Left ventricle myocardium superior (tissue), 1 donor: Measurements from ENCODE around the gene LMO2. TPM values are rescaled to one million over a fixed set of nuclear protein-coding genes. Genes with fewer than 3 reads are reported as not detected.
"Not testable (repeated sequence)": the region's sequence is repeated elsewhere in the genome, so short reads cannot be mapped to it uniquely, and the experiment has no call there.

Experiments
- ATAC-seq: fragments of 200-7000 bp; cut with Tn5 transposase; one replicate; pipeline ENCODE4 v1.9.1; 2020; ENCODE audit warnings: mild to moderate bottlenecking, moderate library complexity
- DNase-seq: peaks from one replicate; pipeline ENCODE4 v3.0.0-alpha.2; 2020
- intact Hi-C: fragments of 100-400 bp; cut with micrococcal nuclease; formaldehyde crosslinking; loops from one replicate; pipeline ENCODE4 v1.11.0; 2022
- total RNA-seq: library from RNA; stranded (reverse); fragmentation: NEBNext Ultra II Directional; extraction: Animal tissue kit (Norgen Biotek cat#: 25700); gene quantifications from one replicate; pipeline ENCODE4 v1.2.1, GENCODE V29; 2021
- donor health status: DM: no; HTN: yes; CAD: no; lungs with severe emphysema.

The LMO2 gene
- total RNA-seq, 1 donor from 2014 or later: 10.9 TPM

GRCh38 chr11:33867996-33868646 lies 23.8 kb downstream of the LMO2 start:
- DNase-seq: no peak
- ATAC-seq: no peak
- intact Hi-C loops: no loop called here

- no peak for DNase-seq
- intact Hi-C loops: no loop called here
- no peak for ATAC-seq
Observed at GRCh38 chr11:33867561-33867960, 24.3 kb downstream of the LMO2 start.

DNA sequence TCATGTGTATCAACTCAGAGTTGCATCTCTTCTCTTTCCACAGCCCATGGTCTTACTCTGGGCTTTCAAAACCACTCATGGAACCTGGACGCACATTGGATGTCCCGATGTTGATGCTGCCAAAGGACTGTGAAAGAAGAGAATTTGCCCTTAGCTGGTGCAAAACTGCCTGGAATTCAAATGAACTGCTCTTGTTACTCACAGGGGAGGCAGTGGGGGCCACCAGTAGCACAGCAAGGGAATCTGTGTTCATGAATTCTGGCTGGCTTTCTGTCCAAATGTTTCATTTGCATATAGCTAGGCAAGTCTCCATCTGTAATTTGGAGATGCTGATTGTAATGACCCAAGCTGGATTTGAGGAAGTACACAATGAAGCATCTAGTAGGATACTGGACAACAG lies 24.9 kb downstream of the LMO2 start:
- no peak for ATAC-seq
- intact Hi-C loops: no loop called here
- no peak for DNase-seq

- no peak for ATAC-seq
- no peak for DNase-seq
- intact Hi-C loops: loop anchor here (5.0 kb wide), 1 partner anchor 633 kb away; no protein-coding TSS in a partner anchor
Observed at GRCh38 chr11:33864479-33864878, 27.4 kb downstream of the LMO2 start.

GRCh38 chr11:33863418-33864172 lies 28.3 kb downstream of the LMO2 start:
- no peak for ATAC-seq
- DNase-seq: no peak
- intact Hi-C loops: loop anchor here (5.0 kb wide), 1 partner anchor 634 kb away; no protein-coding TSS in a partner anchor

- ATAC-seq (no peak), DNase-seq (no peak)
- intact Hi-C loops: loop anchor here (5.0 kb wide), 1 partner anchor 635 kb away; no protein-coding TSS in a partner anchor
Observed at GRCh38 chr11:33861941-33862589, 29.8 kb downstream of the LMO2 start.

- DNase-seq (no peak), ATAC-seq (no peak)
- intact Hi-C loops: loop anchor here (5.0 kb wide), 1 partner anchor 636 kb away; no protein-coding TSS in a partner anchor
Observed at GRCh38 chr11:33861386-33861785, 30.5 kb downstream of the LMO2 start.

DNA sequence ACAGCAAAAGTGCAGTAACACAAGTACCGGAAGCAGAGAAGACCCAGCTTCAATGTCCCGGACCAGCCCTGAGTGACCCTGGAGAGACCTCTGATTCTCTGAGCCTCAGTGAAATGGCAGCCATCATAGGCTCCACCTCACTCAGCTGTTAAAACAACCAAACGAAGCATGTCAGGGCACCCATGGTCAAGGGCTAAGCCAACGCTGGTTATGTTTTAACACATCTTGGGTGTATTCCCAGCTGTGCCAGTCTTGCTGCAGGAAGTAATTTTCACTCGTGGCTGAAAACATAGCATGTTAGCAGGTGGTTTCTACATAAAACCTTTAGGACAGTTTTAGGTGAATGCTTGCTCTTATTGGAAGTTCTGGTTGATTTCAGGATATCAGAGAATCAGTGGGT lies 30.9 kb downstream of the LMO2 start:
- no peak for ATAC-seq
- intact Hi-C loops: loop anchor here (5.0 kb wide), 1 partner anchor 636 kb away; no protein-coding TSS in a partner anchor
- no peak for DNase-seq

DNA sequence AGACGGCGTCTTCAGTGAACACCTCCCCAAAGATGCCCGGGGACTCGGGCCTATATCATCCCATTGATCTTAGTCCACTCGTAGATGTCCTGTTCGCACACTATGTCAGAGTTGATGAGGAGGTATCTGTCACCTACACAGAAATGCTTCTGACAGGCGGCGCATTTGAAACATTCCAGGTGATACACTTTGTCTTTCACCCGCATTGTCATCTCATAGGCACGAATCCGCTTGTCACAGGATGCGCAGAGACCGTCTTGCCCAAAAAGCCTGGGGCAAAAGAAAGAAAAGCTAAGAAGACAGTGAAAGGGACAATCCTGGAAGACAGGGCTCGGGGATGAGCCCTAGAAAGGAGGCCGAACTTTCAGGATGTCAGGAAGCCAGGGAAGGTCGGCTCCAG lies 32.6 kb downstream of the LMO2 start:
- intact Hi-C loops: loop anchor here (5.0 kb wide), 1 partner anchor 128 kb away; no protein-coding TSS in a partner anchor
- DNase-seq (no peak), ATAC-seq (no peak)

DNA sequence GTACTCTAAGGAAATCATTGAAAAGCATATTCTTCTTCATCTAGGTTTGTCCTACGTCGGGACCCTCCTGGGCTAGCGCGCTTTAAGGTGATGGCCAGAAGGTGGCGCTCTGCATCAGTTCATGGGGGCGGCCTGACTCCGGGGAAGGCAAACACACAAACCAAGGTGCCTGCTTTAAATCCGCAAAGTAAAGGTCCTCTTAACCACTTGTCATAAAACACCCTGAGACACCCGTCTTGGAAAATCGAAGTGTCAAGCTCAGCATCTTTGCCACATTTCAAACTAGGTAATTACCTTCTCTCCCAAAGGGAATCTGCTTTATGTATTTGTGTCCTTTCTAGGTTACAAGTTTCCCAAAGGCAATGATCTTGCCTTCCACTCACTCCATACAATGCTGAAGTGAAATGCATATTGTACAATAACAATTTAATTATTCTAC lies 33.9 kb downstream of the LMO2 start:
- DNase-seq (peak; percentile 82), ATAC-seq (peak; percentile 90)
- intact Hi-C loops: loop anchor here (1.0 to 5.0 kb wide), 2 partner anchors 113 to 129 kb away; no protein-coding TSS in a partner anchor

DNA sequence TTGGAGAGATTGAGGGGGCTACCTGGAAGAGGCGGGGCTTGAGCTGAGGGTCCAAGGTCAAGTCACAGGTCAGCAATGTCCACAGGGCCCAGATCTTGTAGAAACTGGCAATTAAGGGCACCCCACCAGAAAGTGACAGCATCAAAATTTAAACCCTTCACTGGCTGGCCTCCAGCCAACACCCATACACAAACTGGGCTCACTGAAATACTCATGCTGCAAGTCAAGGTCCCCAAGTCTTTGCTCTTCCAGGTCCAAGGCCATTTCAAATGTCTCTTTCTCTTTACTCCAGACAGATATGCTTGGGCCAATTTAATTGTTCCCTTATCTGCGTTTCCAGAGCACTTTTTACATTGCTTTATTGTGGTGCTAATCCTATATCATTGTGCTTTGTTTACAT lies 36.4 kb downstream of the LMO2 start:
- DNase-seq: no peak
- no peak for ATAC-seq
- intact Hi-C loops: loop anchor here (5.0 kb wide), 1 partner anchor 132 kb away; no protein-coding TSS in a partner anchor

DNA sequence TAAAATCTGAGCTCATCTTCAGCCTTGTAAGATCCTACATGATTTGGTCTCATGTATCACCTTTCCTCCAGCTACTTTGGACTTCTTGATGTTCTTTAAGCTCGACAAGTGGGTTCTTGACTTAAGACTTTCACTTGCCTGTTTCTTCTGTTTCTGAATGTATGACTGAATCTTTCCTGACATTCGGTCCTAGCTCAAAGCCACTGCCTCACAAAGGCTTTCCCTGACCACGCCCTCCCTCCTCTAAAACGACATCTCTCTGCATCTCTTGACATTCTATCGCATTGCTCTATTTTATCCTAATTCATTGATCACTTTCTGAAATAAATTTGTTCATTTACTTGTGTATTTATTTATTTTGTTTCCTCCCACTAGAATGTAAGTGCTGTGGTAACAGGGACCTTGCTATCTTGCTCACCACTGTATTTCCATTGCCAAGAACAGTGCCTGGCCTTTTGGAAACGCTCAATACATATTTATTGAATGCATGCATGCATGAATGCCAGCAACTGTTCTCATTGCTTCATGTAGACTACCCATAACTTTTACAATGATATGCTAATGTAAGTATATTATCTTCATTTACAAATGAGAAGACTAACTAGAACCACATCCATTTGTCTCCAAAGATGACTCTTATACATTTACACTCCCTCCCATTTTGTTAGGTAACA lies 43.0 kb downstream of the LMO2 start:
- ATAC-seq (no peak), DNase-seq (no peak)
- intact Hi-C loops: no loop called here

- intact Hi-C loops: no loop called here
- no peak for DNase-seq
- ATAC-seq: no peak
Observed at GRCh38 chr11:33847251-33847650, 44.6 kb downstream of the LMO2 start.

DNA sequence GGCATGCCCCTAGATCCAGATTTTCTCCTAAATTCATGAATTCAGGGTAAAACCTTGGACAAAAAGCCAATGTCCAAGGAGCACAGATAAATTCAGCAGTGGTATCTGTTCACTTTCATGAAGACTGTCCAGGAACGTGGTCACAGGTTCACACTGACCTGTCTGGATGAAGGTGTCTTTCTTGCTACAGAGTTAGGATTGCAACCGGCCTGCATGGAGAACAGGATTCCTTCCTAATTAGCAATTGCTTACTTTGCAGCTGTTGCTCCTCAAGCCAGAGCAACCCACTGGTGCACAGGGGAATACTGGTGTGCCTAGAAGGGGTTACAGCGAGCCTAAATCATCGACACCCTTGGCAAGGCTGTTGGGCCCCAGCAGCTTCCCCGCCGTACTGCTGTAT lies 47.6 kb downstream of the LMO2 start:
- intact Hi-C loops: no loop called here
- DNase-seq (no peak), ATAC-seq (no peak)

DNA sequence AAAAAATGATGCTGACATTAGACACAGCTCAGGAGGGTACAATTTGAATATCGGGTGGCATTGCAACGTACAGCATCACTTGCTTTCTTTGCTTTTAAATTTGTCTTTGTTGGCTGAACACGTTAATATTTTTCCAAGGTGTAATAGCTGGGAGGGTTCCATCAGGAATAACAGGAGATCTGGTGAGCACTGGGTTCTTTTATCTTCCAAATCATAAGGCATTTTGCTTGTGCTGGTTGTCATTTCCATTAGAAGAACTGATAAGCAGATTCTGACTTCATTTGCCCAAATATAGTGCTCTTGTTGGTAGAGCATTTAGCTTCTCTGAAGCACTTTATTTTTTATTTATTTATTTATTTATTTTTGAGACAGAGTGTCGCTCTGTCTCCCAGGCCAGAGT lies 48.9 kb downstream of the LMO2 start:
- DNase-seq (no peak), ATAC-seq (no peak)
- intact Hi-C loops: no loop called here

GRCh38 chr11:33842236-33842915 lies 49.5 kb downstream of the LMO2 start:
- ATAC-seq (no peak), DNase-seq (no peak)
- intact Hi-C loops: no loop called here

GRCh38 chr11:33838234-33838633 lies 53.6 kb downstream of the LMO2 start:
- DNase-seq, ATAC-seq, intact Hi-C loops: not testable (repeated sequence)

DNA sequence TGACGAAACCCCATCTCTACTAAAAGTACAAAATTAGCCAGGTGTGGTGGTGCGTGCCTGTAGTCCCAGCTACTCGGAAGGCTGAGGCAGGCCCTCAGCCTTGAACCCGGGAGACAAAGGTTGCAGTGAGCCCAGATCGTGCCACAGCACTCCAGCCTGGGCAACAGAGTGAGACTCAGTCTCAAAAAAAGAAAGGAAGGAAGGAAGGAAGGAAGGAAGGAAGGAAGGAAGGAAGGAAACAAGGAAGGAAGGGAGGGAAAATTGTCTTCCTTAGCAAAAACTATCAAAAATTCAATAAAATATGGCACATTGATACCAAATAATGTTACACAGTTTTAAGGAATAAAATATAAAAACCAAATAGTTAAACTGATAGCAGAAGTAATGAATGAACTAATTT lies 54.5 kb downstream of the LMO2 start:
- DNase-seq, intact Hi-C loops, ATAC-seq: not testable (repeated sequence)
